ENCODE measurements around the gene EEF2KMT.
"Not testable (repeated sequence)": the region's sequence is repeated elsewhere in the genome, so short reads cannot be mapped to it uniquely, and the experiment has no call there.

GRCh38 chr16:5088086-5088790, 9.4 kb downstream of the EEF2KMT start:
- TF ChIP-seq TAF1 (IDR thresholded peaks at IDR 0.05; ENCODE audit: borderline replicate concordance, low read depth, low read length); POLR2AphosphoS5 (IDR thresholded peaks at IDR 0.05; ENCODE audit: low read depth, low read length): not testable (repeated sequence)
